Vagina (tissue), 2 donors: ENCODE results near the gene PLEKHG1. TPM values are rescaled to one million over a fixed set of nuclear protein-coding genes. Genes with fewer than 3 reads are reported as not detected.

Experiments
- DNase-seq, 2 donors: peaks; one replicate each; pipeline ENCODE4 v3.0.0-alpha.2; 2017; ENCODE audit errors: extremely low spot score in 2 of 2
- H3K27ac ChIP-seq: fragments of 200-600 bp; sonication (generic); one replicate; pipeline ENCODE4 v1.5.1; 2019
- H3K27me3 ChIP-seq: fragments of 200-600 bp; sonication (generic); one replicate; pipeline ENCODE4 v1.5.1; 2019
- H3K36me3 ChIP-seq, 2 donors: fragments of 200-600 bp; sonication (generic); one replicate each; pipeline ENCODE4 v1.5.1; 2017 to 2019
- H3K4me1 ChIP-seq: fragments of 200-600 bp; sonication (generic); one replicate; pipeline ENCODE4 v1.5.1; 2019
- H3K4me3 ChIP-seq, 2 donors: fragments of 200-600 bp; sonication (generic); 1 replicate in 1 of 2; 2 replicates in 1 of 2; pipeline ENCODE4 v1.5.1; 2016 to 2019
- H3K9me3 ChIP-seq: fragments of 200-600 bp; sonication (generic); one replicate; pipeline ENCODE4 v1.5.1; 2019
- POLR2A ChIP-seq, 2 donors: fragments of 450-650 bp; IDR thresholded peaks; one replicate each; pipeline ENCODE4 v1.6.1; 2017; ENCODE audit warnings: antibody characterized with exemption in 2 of 2, mild to moderate bottlenecking in 2 of 2, moderate library complexity in 2 of 2
- POLR2AphosphoS5 ChIP-seq, 2 donors: sonication (generic); formaldehyde crosslinking; IDR thresholded peaks; one replicate each; pipeline ENCODE4 v1.9.0; 2017; ENCODE audit warnings: antibody characterized with exemption in 2 of 2, mild to moderate bottlenecking in 2 of 2, low read depth in 1 of 2; ENCODE audit not compliant: insufficient read depth in 1 of 2
- intact Hi-C: fragments of 100-400 bp; cut with DNase I; formaldehyde crosslinking; loops from one replicate; pipeline ENCODE4 v1.15.1; 2023
- total RNA-seq: library from RNA; depleted of rRNA; stranded (reverse); fragments of >200 nt; gene quantifications from one replicate; pipeline ENCODE4 v1.2.3, GENCODE V29; 2016
- TF ChIP-seq, protein P1 (sequence below), 3 experiments: fragments of 450-650 bp in 2 of 3; fragments of 200-600 bp in 1 of 3; sonication (generic) in 1 of 3; IDR thresholded peaks; one replicate each; pipeline ENCODE4 v1.5.1; 2017 to 2019; ENCODE audit warnings: antibody characterized with exemption in 3 of 3, mild to moderate bottlenecking in 2 of 3, moderate library complexity in 2 of 3

The PLEKHG1 gene
- total RNA-seq, 1 donor from 2014 or later = 38.5 TPM

GRCh38 chr6:150638765-150639164 is 39.1 kb downstream of the PLEKHG1 start:
- no peaks in the 10 kb centered on the region for H3K27me3 ChIP-seq
- H3K27ac ChIP-seq = no peak overlapping the region
- intact Hi-C loops = no loop called here
- TF ChIP-seq POLR2A (IDR thresholded peaks at IDR 0.05) (no peak), POLR2AphosphoS5 (IDR thresholded peaks at IDR 0.05; ENCODE audit: insufficient read depth in 1 of 2, low read depth in 1 of 2) (no peak)
- TF ChIP-seq, protein P1, sequence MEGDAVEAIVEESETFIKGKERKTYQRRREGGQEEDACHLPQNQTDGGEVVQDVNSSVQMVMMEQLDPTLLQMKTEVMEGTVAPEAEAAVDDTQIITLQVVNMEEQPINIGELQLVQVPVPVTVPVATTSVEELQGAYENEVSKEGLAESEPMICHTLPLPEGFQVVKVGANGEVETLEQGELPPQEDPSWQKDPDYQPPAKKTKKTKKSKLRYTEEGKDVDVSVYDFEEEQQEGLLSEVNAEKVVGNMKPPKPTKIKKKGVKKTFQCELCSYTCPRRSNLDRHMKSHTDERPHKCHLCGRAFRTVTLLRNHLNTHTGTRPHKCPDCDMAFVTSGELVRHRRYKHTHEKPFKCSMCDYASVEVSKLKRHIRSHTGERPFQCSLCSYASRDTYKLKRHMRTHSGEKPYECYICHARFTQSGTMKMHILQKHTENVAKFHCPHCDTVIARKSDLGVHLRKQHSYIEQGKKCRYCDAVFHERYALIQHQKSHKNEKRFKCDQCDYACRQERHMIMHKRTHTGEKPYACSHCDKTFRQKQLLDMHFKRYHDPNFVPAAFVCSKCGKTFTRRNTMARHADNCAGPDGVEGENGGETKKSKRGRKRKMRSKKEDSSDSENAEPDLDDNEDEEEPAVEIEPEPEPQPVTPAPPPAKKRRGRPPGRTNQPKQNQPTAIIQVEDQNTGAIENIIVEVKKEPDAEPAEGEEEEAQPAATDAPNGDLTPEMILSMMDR (IDR thresholded peaks at IDR 0.05) = no peak
- no peak overlapping the region for H3K4me3 ChIP-seq
- H3K4me1 ChIP-seq = peaks cover 29% of the 10 kb centered on the region
- no peaks in the 10 kb centered on the region for H3K9me3 ChIP-seq
- no peak for DNase-seq
- no peaks in the 10 kb centered on the region for H3K36me3 ChIP-seq

DNA sequence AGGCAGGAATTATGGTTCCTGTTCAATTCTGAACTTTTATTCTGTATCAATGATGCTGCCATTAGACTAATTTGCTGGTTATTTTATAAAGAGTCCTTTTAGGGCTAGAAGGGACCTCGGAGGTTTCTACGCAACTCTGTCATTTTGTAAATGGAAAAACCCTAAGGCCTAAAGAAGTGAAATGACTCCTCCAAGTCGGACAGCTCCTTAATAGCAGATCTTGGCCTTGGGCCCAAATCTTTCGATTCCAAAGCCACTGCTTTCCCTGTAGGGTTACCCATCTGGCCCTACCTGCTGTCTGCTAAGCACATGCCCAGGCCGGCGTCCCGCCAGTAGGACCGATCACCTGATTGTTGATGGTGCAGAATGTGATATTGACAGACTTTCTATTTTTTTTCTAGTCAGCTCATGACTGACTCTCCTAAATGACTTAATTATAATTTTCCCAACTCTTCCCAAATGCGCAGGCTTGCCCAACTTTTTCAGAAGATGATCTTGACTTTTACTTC is 40.2 kb downstream of the PLEKHG1 start:
- Histone ChIP-seq H3K9me3 (no peaks in the 10 kb centered on the region), H3K27ac (no peak overlapping the region), H3K27me3 (no peaks in the 10 kb centered on the region), H3K36me3 (no peaks in the 10 kb centered on the region), H3K4me3 (no peak overlapping the region), H3K4me1 (peaks cover 25% of the 10 kb centered on the region)
- no peak for DNase-seq
- intact Hi-C loops = no loop called here
- TF ChIP-seq, protein P1 (IDR thresholded peaks at IDR 0.05) = no peak
- no peak for TF ChIP-seq POLR2AphosphoS5 (IDR thresholded peaks at IDR 0.05; ENCODE audit: insufficient read depth in 1 of 2, low read depth in 1 of 2)
- TF ChIP-seq POLR2A (IDR thresholded peaks at IDR 0.05) = no peak

DNA sequence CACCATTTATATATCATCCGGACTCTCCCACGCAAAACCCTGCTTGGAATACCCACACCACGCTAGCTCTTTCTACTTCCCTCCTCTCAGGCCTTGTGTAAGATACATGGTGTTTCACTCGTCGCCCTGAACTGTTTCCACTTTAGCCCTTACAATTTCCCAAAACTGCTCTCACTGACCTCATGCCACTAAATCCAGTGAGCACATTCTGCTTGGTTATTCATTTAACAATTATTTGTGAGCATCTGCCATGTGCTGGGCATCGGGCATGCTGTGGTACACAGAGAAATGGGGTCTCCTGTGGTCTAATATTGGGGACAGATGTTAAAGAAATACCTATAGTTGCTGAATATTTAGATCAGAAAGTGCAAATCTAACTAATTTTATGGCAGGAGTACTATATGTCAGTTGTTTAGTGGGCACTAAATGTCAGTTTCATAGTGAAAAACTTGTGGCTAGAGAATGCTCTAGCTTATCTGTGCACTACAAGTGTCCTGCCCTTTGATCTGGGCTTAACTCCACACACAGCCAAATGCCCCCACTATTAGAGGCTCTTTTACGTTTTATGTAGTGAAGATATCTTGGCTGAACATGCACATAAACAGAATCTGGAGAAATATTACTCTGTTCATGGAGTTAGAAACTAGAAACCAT is 41.0 kb downstream of the PLEKHG1 start:
- Histone ChIP-seq H3K36me3 (no peaks in the 10 kb centered on the region), H3K4me1 (peaks cover 19% of the 10 kb centered on the region), H3K4me3 (no peak overlapping the region), H3K27ac (peak overlapping the region; percentile 9), H3K9me3 (no peaks in the 10 kb centered on the region), H3K27me3 (no peaks in the 10 kb centered on the region)
- TF ChIP-seq, protein P1 (IDR thresholded peaks at IDR 0.05) = no peak
- TF ChIP-seq POLR2A (IDR thresholded peaks at IDR 0.05) = no peak
- no peak for TF ChIP-seq POLR2AphosphoS5 (IDR thresholded peaks at IDR 0.05; ENCODE audit: insufficient read depth in 1 of 2, low read depth in 1 of 2)
- DNase-seq = no peak
- intact Hi-C loops = no loop called here

GRCh38 chr6:150641398-150642139 is 41.9 kb downstream of the PLEKHG1 start:
- Histone ChIP-seq H3K27ac (peak overlapping the region; percentile 9), H3K27me3 (no peaks in the 10 kb centered on the region), H3K4me1 (peaks cover 19% of the 10 kb centered on the region), H3K9me3 (no peaks in the 10 kb centered on the region), H3K4me3 (peak overlapping the region in 1 of 2 donors; percentile 29), H3K36me3 (no peaks in the 10 kb centered on the region)
- no peak for DNase-seq
- TF ChIP-seq POLR2A (IDR thresholded peaks at IDR 0.05) (no peak), POLR2AphosphoS5 (IDR thresholded peaks at IDR 0.05; ENCODE audit: insufficient read depth in 1 of 2, low read depth in 1 of 2) (no peak)
- TF ChIP-seq, protein P1 (IDR thresholded peaks at IDR 0.05) = no peak
- intact Hi-C loops = no loop called here

- no peaks in the 10 kb centered on the region for H3K36me3 ChIP-seq
- H3K4me1 ChIP-seq = peaks cover 17% of the 10 kb centered on the region
- TF ChIP-seq POLR2AphosphoS5 (IDR thresholded peaks at IDR 0.05; ENCODE audit: insufficient read depth in 1 of 2, low read depth in 1 of 2) (no peak), POLR2A (IDR thresholded peaks at IDR 0.05) (no peak)
- TF ChIP-seq, protein P1 (IDR thresholded peaks at IDR 0.05) = no peak
- no peaks in the 10 kb centered on the region for H3K9me3 ChIP-seq
- no peaks in the 10 kb centered on the region for H3K27me3 ChIP-seq
- no peak overlapping the region for H3K4me3 ChIP-seq
- no peak for DNase-seq
- intact Hi-C loops = no loop called here
- H3K27ac ChIP-seq = no peak overlapping the region
These were observed 46.5 kb downstream of the PLEKHG1 start for GRCh38 chr6:150646228-150646627.
